ENCODE results near the gene VMAC.
A peak's percentile ranks its signal among the peaks of the same experiment; 100 is the strongest.

Gene VMAC

DNA sequence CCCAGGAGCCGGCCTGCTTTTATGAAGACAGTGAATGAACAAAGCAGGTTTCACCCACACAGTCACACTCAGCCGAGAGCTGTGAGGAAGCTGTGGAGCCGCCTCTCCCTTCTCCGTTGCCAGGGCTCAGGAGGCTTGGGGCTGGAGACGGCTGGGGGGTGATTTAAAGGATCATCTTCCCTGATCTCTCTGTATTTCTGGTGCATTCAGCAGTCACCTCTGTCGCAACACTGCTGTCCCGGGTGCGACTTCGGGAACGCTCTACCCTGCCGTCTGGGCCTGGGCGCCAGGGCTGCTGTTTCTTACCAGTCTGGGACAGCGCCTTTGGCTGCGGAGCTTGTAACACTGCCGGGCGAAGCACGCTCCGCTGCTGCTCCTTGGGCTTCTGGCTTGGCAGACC is 27.5 kb downstream of the VMAC start:
- DNase-seq: no peak

DNA sequence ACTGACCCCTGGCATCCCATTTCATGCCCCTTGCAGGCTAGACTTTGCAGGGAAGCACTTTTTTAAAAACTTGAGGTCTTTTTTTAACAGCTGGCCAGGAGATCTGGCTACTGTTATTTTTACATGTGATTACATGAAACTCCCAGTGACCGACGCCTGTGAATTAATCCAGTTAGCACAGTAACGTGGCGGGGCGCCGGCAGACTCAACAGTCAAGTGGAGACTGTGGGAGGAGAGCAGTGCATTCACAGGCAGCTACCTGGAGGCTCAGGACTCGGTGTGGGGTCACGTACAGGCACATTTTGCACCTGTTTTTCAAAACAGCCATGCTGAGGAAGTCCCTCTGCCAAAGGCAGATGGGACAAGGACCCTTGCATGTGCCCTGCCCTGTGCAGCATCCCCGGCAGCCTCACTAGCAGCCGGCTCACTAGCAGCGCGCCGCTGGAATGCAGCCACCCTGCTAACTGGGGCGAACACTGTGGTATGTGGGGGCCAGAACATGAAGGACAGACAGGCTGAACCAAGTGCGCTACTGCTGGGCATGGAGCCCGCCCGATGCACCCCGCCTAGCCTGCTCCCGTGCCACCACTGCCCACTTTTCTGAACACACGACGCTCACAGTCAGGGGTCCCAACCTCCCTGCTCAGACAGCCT is 28.1 kb downstream of the VMAC start:
- no peak for DNase-seq

DNA sequence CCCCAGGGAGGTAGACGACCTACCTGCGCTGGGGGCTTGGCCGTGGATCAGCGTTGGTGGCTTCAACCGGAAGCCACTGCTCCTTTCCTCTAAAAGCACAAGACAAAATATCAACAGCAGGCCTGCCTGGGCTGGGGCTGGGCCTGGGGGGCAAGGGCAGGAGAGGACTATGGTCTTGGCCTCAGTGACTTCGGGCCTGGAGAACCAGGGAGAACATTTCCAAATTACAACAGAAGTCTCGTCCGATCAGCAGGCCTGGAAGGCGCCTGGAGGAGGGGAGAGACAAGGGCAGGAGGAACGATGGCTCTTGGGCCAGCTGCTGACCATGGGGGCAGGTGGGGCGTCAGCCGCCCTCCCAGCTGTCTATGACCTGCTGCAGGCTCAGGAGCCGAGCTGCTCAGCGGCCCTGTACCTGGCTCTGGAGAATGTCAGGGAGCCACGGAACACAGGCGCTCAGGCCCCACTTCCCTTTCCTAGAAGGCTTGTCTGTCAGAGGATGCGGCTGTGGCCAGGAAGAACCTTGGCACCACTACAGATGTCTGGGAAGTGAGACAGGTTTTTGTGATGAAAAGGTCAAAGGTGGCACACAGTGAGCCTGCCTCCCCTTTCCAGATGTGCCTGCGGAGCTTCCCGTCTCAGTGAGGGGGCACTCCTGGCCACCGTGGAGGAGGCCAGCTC is 28.9 kb downstream of the VMAC start:
- no peak for DNase-seq

DNA sequence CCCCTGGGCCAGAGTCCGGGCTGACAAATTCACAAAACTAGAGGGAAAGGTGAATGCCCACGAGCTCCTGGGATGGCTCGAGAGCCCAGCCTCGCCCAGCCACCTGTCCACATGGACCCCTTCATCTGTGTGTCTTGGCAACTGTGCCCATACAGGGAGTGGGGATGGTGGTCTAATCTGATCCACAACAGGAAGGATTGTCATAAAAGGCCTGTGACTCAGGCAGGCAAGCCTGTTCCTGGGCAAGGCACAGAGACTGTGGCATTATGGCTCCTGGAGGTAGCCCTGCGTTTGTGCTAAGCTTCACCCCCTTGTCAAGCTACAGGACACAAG is 29.4 kb downstream of the VMAC start:
- DNase-seq: no peak

DNA sequence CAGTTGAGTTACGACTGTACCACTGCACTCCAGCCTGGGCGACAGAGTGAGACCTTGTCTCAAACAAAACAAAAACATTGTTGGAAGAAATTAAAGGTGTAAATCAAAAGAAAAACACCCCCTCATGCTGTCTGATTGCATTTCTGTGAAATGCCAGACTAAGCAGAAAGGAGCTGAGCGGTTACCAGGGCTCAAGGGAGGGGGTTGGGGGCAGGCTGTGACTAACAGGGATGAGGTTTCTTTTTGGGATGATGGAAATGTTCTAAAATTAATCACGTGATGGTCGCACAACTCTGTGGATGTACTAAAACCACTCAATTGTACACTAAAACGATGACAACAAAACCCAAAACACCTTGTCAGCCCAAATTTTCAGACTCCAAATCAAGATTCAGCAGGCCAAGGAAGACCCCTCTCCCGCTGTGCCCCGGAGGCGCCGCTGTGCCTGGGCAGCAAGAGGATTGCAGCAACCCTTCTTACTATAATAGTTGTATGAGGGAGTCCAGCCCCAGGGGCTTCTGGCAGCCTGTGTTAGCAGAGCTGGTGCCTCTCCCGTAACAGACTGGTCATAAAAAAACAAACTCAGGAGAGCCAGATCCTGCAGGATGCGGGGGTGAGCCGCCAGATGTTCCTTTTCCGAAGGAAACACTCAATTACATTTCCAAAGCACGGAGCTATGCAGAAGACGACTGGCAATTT is 30.3 kb downstream of the VMAC start:
- no peak for DNase-seq

DNA sequence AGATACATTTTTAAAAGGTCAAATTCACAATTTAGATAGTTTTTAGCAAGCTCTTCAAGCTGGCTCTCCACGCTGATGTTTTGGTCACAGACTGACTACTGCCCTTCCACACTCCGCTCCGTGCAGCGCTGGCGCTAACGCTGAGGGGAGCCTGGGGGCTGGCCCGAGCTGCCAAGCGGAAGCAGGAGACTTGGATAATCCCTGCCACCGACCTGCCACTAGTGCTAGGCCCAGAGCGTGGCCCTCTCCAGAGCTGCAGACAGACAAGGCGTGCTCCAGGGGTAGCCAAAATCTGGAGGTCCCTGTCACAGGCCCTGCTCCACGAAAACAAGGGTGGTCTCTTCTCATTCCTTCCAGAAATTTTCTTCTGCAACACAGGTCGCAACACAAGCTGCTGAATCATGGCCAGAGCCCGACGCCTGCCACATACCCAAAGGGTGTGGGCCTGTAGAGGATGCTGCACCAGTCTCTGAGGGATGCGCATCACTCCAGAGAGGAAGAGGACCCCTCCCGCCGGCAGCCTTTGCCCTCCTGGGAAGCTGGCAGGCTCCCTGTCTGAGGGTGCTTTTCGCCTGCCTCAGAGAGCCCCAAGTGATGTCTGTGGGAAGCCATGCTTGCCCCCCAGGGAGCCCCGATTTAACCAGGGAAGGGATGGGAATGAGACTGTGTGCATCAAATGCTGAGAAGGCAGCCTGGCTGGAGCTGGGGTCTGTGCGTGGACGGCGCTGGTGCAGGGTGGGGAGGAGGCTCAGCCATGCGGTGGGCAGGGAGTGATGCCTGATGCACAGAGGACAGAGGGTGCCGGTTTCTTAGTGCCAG is 31.0 kb downstream of the VMAC start:
- DNase-seq: no peak

DNA sequence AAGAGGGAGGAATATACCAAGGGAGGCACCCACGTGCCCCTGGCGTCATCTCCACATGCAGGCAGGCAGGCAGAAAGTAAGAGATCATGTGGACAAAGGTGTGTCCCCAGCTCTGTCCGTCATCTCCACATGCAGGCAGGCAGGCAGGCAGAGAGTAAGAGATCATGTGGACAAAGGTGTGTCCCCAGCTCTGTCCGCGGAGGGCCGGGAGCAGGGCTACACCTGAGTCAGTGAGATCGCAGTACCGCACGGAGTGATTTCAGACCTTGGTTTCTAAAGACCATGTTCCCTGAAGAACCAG is 31.6 kb downstream of the VMAC start:
- DNase-seq: no peak

DNA sequence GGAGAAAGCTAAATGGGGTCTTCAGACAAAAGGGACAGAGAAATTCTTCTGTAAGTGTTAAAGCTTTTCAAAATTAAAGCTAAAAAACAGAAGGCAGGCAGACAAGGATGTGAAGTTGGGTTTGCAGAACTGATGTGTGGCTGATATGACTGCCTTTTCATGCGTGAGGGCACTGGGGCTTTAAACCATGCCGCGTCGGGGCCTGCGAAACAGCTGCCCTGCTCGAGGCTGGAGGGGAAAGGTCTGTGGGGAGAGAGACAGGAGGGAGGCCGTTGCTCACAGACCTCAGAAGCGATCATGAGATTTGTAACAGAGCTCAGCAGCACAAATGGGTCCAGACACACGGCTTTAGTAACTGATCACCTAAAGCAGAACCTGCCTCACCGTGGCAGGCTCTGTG is 32.9 kb downstream of the VMAC start:
- no peak for DNase-seq

DNA sequence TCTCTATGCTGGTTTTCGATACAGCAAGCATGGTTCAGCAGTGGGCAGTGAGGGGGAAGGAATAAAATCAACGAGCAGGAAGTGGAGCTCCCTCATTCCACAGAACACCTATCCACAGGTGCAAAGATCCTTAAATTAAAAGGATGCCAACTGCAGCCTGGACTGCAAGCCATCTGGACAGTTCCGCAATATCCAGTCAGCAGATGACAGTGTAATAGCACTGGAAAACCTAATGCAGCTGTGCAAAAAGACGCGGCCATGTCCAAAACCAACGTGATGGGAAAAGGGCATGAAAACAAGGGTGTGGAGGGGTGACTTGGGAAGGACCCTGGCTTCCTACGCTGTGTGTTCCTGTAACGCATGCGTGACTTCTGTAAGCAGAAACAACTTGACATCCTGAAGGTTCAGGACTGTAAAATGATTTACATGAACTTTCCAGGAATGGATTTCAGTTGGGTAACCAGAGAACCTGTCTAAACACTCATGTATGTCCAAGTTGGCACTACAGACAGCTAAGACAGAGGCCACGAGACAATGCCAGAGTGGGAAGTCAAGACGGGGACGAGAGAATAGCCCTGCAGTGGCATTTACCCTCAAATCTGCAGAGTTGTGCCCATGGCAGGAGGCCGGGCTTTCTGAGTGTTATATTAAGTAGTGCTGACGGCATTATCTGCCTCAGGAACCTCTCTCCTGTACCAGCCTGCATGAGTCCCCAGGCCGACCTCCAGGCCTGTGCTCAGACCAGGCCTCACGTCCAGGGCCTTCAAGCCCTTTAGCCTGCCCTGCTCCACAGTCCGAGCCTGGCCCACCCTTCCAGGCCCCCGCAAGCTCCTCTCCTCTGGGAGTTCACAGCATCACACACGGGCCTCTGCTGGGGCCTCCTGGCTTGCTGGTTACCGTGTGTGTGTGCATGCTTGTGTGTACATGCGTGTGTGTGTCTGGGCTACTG is 35.9 kb downstream of the VMAC start:
- DNase-seq: no peak

DNA sequence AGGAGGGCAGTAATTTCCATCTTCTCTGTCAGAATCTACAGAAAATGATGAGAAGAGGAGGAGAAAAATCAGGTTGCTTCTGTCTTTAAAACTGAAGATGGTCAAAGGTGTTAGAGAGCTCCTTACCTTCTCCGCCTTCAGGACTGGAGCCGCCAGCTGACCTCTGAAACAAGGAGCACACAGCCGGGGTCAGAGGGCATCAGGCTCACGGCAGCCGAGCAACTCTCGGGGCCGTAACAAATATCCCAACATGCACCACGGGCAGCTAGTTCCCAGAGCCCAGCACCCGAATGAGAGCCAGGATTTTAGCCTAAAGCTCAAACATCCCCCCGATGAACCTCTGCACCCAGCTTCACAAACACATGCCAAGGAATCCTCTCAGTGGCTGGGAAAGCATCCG is 37.0 kb downstream of the VMAC start:
- no peak for DNase-seq

DNA sequence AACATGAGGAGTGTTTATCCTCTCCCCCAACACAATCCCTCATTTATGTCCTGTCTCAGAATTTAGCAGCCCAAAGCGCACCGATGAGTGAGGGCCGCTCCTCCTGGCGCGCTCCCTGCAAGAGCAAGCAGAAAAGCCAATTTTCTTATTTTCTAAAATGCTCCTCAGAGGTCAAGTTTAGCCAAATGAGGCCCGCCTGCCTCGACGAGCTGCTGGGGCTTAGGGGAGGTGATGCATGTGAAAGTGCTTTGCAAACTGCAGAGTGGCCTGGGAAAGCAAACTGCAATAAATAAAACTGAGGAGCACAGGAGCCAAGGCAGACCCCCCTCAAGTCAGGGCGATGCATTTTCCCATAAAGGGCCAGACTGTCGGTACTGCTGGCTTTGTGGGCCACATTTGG is 38.4 kb downstream of the VMAC start:
- no peak for DNase-seq

DNA sequence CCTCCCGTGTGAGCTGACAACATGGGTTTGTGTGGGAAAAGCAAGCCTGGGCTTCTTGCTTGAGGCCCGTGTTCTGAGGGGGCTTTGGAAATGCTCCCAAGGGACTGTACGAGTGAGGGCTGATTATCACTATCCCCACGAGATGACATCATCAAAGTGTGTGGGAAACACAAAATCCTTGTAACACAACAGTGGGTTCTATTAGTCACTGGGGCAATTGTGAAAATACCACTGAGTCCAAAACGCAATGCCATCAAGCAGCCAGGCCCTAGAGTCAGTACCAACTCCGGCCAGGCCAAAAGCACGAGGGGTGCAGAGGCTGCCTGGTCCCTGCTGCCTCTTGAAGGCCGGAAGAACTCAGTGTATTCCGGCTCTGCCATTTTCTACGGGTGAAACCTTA is 39.0 kb downstream of the VMAC start:
- no peak for DNase-seq

DNA sequence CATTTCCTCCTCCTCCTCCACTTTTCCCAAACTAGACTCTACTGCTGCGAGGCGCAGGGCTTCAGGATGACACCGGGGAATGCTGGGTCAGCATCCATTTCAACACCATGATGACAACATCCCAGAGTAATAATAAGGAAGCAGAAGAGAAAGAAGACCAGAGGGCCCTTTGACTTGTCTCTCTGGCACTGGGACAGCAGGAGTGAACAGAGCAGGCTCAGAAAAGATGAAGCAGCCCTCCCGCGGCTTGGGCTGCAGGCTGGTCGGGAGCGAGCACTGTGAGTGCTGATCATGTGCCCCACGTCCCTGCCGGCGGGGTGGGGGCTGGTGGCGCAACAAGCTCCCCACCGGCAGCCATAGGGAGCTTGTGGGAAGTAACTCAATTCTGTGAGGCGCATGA is 42.8 kb downstream of the VMAC start:
- DNase-seq: no peak

DNA sequence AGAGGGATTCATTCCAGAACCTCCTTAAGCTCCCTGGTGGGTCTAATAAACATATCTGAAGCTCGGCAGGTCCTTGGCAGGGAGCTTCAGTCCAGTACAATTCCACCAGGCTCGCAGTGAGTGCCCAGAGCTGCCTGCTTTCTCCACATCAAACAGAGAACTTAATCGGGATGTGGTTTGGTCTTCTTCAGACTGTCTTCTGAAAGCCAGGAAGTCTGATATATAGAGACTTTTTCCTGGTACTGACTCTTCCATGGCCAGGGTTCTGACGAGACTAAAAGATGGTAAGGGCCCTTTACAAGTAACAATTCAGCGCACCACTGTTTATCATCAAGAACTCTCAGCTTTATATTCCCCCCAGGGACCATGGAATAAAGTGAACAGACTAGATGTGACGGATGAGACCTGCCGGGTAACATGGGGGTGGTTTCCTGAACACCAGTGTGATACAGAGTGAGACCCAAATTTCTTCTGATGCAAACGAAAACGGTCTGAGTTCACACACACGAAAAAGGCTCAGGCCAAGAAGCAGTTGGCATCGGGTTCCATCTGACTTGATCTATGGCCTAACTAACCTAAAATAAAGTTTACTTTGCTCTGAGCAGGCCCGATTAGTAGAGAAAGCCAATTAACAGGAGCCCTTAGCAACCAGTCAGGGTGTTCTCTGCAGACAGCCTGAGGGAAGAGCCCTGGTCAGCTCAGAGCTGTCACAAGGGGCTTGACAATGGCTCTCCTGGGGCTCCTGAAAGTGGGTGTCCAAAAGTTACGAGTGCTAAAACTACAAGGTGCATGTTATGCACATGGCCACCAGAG is 44.3 kb downstream of the VMAC start:
- no peak for DNase-seq

DNA sequence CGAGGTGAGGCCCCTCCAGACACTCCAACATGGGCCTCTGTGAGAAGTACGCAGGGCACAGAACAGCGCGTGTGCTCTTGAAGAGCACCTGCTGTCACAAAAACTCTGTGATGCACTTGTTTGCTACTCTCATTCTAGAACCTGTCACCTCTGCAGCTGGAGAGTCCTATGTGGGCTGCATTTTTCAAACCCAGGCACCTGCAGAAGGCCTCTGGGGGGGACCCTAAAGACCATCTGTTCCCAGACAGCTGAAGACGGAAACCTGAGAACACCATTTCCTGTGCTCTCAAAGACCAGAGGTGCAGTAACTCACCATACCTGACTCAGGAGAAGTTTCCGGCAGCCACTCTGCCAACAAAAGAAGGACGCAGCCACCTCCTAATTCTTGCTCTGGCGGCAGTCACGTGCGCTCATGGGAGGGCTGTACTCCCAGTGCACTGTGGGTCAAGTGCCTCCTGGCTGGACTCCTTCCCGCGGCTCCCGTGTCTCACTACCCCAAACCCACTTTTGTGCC is 45.2 kb downstream of the VMAC start:
- peak in 1 of 2 experiments; percentile 40 for DNase-seq

DNA sequence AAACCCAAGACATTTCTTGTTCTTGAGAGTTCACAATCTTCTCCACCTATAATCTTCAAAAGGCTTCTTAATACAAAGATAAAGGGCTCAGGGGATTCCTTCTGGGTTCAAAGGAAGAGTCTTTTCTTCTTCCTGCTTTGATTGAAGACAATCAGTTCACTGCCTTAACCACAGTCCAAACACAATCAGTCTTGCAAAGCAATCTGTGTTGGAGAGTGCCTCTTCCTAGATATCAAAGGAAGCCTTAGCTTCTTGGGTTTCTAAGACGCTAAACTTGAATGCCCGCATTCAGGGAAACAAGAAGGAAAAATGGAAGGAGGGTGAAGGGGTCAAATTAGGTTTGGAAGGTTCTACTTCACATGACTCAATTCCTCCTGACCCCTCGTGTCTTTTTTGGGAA is 46.1 kb downstream of the VMAC start:
- no peak for DNase-seq

DNA sequence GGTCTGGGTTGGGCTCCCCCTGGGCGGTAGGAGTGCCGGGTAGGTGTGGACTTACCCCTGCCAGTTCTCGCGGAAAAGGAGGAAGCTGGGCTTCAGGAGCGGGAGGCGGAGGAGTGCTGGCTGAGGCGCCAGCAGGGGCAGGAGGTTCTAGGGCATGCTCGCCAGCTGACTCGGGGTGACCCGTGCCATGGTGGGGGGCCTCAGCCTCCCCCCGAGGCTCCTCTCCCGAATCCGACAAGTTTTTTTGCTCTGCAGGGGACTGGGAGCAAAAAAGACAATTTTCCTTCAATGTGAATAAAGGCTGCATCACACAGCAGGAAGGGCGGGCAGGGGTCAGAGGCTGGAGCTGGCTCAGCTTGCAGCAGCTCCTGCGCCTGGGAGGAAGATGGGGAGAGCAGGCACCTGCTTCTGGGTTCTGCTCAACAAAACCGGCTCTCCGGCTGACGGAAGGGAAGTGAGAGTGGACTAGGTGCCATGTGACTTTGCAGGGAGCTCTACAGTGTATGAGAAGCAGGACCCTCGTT is 46.7 kb downstream of the VMAC start:
- no peak for DNase-seq

DNA sequence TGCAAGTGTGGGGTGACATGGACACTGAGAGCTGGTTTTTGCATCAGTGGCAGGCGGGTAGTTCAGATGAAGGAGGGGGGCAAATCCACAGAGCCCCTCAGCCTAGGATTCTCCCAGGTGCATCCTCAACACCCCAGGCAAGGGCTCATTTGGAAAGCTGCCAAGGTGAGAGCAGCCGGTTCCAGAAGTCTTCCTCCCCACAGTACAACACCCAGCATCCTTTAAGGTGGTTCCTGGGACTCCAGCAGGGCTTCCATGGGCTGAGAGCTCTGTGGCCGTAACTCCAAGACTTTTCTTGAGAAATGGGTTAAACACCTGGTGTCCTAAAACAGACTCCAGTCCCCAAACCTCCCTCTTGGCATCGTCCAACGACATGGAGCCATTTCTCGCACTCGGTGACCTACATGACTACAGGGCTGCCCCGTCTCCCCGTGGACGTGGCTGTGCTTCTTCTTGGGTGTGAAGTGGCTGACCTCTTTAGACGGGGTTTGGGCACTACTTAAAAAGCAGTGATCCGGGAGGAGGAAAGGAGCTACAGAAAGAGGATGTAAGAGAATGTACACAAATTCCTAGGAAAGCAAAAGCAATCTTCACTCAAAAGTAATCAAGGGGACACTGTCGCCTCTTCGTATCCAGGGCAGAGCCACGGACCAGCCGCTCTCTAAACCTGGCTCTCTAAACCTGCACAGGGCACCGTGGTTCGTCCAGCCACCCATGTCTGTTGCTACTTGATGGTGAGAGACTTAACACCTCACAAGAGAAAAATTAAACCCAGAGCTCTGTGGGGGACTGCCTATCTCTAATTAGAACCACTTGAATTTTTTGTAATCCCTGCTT is 47.7 kb downstream of the VMAC start:
- peak in 1 of 2 experiments; percentile 34 for DNase-seq

DNA sequence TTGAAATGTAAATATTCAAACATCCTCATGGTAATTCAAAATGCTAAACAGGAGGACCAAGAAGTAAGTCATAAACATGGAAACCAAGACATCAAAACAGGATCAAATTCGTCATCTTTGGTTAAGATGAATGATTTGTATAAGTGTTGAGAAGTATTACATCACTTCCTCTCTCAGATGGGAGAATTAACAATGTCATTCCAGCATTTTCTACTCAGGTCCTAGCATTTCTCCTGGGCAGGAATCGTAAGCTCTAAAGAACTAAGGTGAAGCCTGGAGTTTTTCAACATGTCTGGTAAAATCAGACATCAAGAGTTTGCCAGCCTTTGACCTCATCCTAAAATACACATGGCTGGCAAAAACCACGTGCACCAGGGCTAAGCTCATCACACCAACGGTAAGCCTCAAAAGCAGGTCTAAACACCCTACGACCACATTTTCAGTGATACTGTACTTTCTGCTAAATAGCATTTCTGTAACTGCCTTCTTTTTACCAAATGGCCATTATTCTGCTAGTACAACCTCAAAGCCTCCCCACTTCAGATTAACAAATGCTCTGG is 48.4 kb downstream of the VMAC start:
- DNase-seq: no peak

DNA sequence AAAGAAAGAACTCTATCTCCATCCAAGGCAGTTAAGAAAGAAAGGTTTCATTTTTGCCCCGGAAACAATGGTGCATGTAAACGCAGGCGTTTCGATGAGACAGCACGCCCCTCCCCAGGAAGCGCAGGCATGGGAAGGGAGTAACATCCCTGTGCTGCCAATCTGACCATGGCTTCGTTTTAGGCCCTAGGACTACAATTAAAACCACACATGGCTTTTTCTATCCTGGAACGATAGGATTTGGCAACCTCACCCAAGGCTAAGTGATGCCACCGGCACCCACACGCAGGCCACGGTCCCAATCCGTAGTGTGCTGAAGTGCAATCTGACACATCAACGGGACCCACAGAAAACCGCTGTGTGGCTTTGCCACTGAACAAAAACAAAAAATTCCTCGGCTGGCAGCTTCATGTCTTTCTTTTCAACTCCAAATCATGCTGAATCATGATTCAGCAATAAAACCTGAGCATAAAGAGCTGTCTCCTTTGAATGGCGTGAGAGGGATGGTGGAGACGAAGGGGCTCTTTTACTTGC is 49.1 kb downstream of the VMAC start:
- DNase-seq: peak in 1 of 2 experiments; percentile 18
